Measurements from ENCODE around the gene ATP1B2.
A peak's percentile ranks its signal among the peaks of the same experiment; 100 is the strongest.
"Not testable (repeated sequence)": the region's sequence is repeated elsewhere in the genome, so short reads cannot be mapped to it uniquely, and the experiment has no call there.

The ATP1B2 gene

GRCh38 chr17:7650509-7651096, at the start of gene ATP1B2:
TSS of gene ATP1B2 (plus strand) at chr17:7650926. CDS start at chr17:7651519, 593 bp downstream.
- peaks cover 44% of the 10 kb centered on the region for H3K4me1 Mint-ChIP-seq (ENCODE audit: low read depth)
- H3K4me3 Mint-ChIP-seq = peak within 1 kb of the TSS; percentile 80
- H3K27me3 Mint-ChIP-seq = peaks cover 66% of the 10 kb centered on the region
- H3K27ac Mint-ChIP-seq = no peak within 1 kb of the TSS
- no peaks in the 10 kb centered on the region for H3K36me3 Mint-ChIP-seq (ENCODE audit: low read depth)
- no peaks in the 10 kb centered on the region for H3K9me3 Mint-ChIP-seq
- intact Hi-C loops (cut with micrococcal nuclease) = no loop called here

GRCh38 chr17:7606280-7606679, 44.4 kb upstream of the ATP1B2 start:
- no peaks in the 10 kb centered on the region for H3K27me3 Mint-ChIP-seq
- H3K4me1 Mint-ChIP-seq (ENCODE audit: low read depth) = peaks cover 23% of the 10 kb centered on the region
- no peak overlapping the region for H3K27ac Mint-ChIP-seq
- H3K9me3 Mint-ChIP-seq = no peaks in the 10 kb centered on the region
- H3K36me3 Mint-ChIP-seq (ENCODE audit: low read depth) = peaks cover 76% of the 10 kb centered on the region
- H3K4me3 Mint-ChIP-seq = no peak overlapping the region
- intact Hi-C loops (cut with micrococcal nuclease) = no loop called here

GRCh38 chr17:7610641-7611040, 40.1 kb upstream of the ATP1B2 start:
- peaks cover 58% of the 10 kb centered on the region for H3K36me3 Mint-ChIP-seq (ENCODE audit: low read depth)
- H3K27me3 Mint-ChIP-seq = no peaks in the 10 kb centered on the region
- H3K4me3 Mint-ChIP-seq = no peak overlapping the region
- H3K4me1 Mint-ChIP-seq (ENCODE audit: low read depth) = peaks cover 52% of the 10 kb centered on the region
- intact Hi-C loops (cut with micrococcal nuclease) = no loop called here
- H3K27ac Mint-ChIP-seq = no peak overlapping the region
- no peaks in the 10 kb centered on the region for H3K9me3 Mint-ChIP-seq

- Mint-ChIP-seq H3K4me1 (ENCODE audit: low read depth) (peaks cover 47% of the 10 kb centered on the region), H3K4me3 (peak overlapping the region; percentile 55), H3K9me3 (no peaks in the 10 kb centered on the region), H3K27me3 (no peaks in the 10 kb centered on the region), H3K36me3 (ENCODE audit: low read depth) (peaks cover 48% of the 10 kb centered on the region), H3K27ac (peak overlapping the region; percentile 28)
- intact Hi-C loops (cut with micrococcal nuclease) = no loop called here
Observed at GRCh38 chr17:7611635-7612293, 39.0 kb upstream of the ATP1B2 start.

GRCh38 chr17:7612294-7612640, 38.5 kb upstream of the ATP1B2 start:
- peaks cover 47% of the 10 kb centered on the region for H3K4me1 Mint-ChIP-seq (ENCODE audit: low read depth)
- intact Hi-C loops (cut with micrococcal nuclease) = no loop called here
- H3K36me3 Mint-ChIP-seq (ENCODE audit: low read depth) = peaks cover 48% of the 10 kb centered on the region
- H3K9me3 Mint-ChIP-seq = no peaks in the 10 kb centered on the region
- peak overlapping the region; percentile 28 for H3K27ac Mint-ChIP-seq
- H3K4me3 Mint-ChIP-seq = peak overlapping the region; percentile 55
- H3K27me3 Mint-ChIP-seq = no peaks in the 10 kb centered on the region

- peaks cover 52% of the 10 kb centered on the region for H3K4me1 Mint-ChIP-seq (ENCODE audit: low read depth)
- peak overlapping the region; percentile 80 for H3K27ac Mint-ChIP-seq
- H3K36me3 Mint-ChIP-seq (ENCODE audit: low read depth) = peaks cover 41% of the 10 kb centered on the region
- H3K27me3 Mint-ChIP-seq = no peaks in the 10 kb centered on the region
- intact Hi-C loops (cut with micrococcal nuclease) = no loop called here
- H3K4me3 Mint-ChIP-seq = peak overlapping the region; percentile 92
- H3K9me3 Mint-ChIP-seq = no peaks in the 10 kb centered on the region
Observed at GRCh38 chr17:7613769-7614424, 36.8 kb upstream of the ATP1B2 start.

- intact Hi-C loops (cut with micrococcal nuclease) = loop anchor here (1.0 kb wide), 1 partner anchor 13 kb away; the partner anchor contains the start of gene SAT2
- no peaks in the 10 kb centered on the region for H3K9me3 Mint-ChIP-seq
- peaks cover 37% of the 10 kb centered on the region for H3K36me3 Mint-ChIP-seq (ENCODE audit: low read depth)
- peaks cover 47% of the 10 kb centered on the region for H3K4me1 Mint-ChIP-seq (ENCODE audit: low read depth)
- peak within 1 kb of the TSS; percentile 80 for H3K27ac Mint-ChIP-seq
- H3K27me3 Mint-ChIP-seq = no peaks in the 10 kb centered on the region
- peak within 1 kb of the TSS; percentile 92 for H3K4me3 Mint-ChIP-seq
Observed at GRCh38 chr17:7614425-7615264, 36.1 kb upstream of the ATP1B2 start, which contains the start of gene FXR2. TSS of gene FXR2 (minus strand) at chr17:7614897. CDS start at chr17:7614532, 365 bp downstream.

- Mint-ChIP-seq H3K27me3 (no peaks in the 10 kb centered on the region), H3K4me3 (peak overlapping the region; percentile 92), H3K36me3 (ENCODE audit: low read depth) (peaks cover 35% of the 10 kb centered on the region), H3K4me1 (ENCODE audit: low read depth) (peaks cover 43% of the 10 kb centered on the region), H3K9me3 (no peaks in the 10 kb centered on the region), H3K27ac (peak overlapping the region; percentile 80)
- intact Hi-C loops (cut with micrococcal nuclease) = loop anchor here (1.0 kb wide), 1 partner anchor 12 kb away; the partner anchor contains the start of gene SAT2
Observed at GRCh38 chr17:7615265-7615747, 35.4 kb upstream of the ATP1B2 start.

- H3K27ac Mint-ChIP-seq = no peak overlapping the region
- no peak overlapping the region for H3K4me3 Mint-ChIP-seq
- H3K9me3 Mint-ChIP-seq = no peaks in the 10 kb centered on the region
- peaks cover 14% of the 10 kb centered on the region for H3K36me3 Mint-ChIP-seq (ENCODE audit: low read depth)
- intact Hi-C loops (cut with micrococcal nuclease) = no loop called here
- peaks cover 11% of the 10 kb centered on the region for H3K4me1 Mint-ChIP-seq (ENCODE audit: low read depth)
- H3K27me3 Mint-ChIP-seq = no peaks in the 10 kb centered on the region
Observed at GRCh38 chr17:7618608-7619007, 32.1 kb upstream of the ATP1B2 start.

- Mint-ChIP-seq H3K27me3 (no peaks in the 10 kb centered on the region), H3K4me1 (ENCODE audit: low read depth) (peaks cover 9% of the 10 kb centered on the region), H3K36me3 (ENCODE audit: low read depth) (peaks cover 16% of the 10 kb centered on the region), H3K27ac (no peak overlapping the region), H3K4me3 (no peak overlapping the region), H3K9me3 (no peaks in the 10 kb centered on the region)
- intact Hi-C loops (cut with micrococcal nuclease) = no loop called here
Observed at GRCh38 chr17:7620835-7621234, 29.9 kb upstream of the ATP1B2 start.

- peaks cover 18% of the 10 kb centered on the region for H3K4me1 Mint-ChIP-seq (ENCODE audit: low read depth)
- no peak overlapping the region for H3K4me3 Mint-ChIP-seq
- peaks cover 33% of the 10 kb centered on the region for H3K36me3 Mint-ChIP-seq (ENCODE audit: low read depth)
- no peaks in the 10 kb centered on the region for H3K9me3 Mint-ChIP-seq
- no peaks in the 10 kb centered on the region for H3K27me3 Mint-ChIP-seq
- H3K27ac Mint-ChIP-seq = no peak overlapping the region
- intact Hi-C loops (cut with micrococcal nuclease) = no loop called here
Observed at GRCh38 chr17:7623661-7624060, 27.1 kb upstream of the ATP1B2 start.

- peaks cover 17% of the 10 kb centered on the region for H3K4me1 Mint-ChIP-seq (ENCODE audit: low read depth)
- H3K36me3 Mint-ChIP-seq (ENCODE audit: low read depth) = peaks cover 33% of the 10 kb centered on the region
- intact Hi-C loops (cut with micrococcal nuclease) = loop anchor here (2.0 kb wide), 1 partner anchor 63 kb away; the partner anchor contains the start of gene WRAP53
- H3K27me3 Mint-ChIP-seq, H3K4me3 Mint-ChIP-seq, H3K9me3 Mint-ChIP-seq: not testable (repeated sequence)
- H3K27ac Mint-ChIP-seq = peak overlapping the region; percentile 96
Observed at GRCh38 chr17:7625749-7626148, 25.0 kb upstream of the ATP1B2 start.

- H3K27ac Mint-ChIP-seq = peak overlapping the region; percentile 96
- intact Hi-C loops (cut with micrococcal nuclease) = loop anchor here (2.0 kb wide), 1 partner anchor 62 kb away; the partner anchor contains the start of gene WRAP53
Observed at GRCh38 chr17:7626307-7626706, 24.4 kb upstream of the ATP1B2 start.

More at GRCh38 chr17:7626307-7626706, 24.4 kb upstream of the ATP1B2 start:
- Mint-ChIP-seq H3K36me3 (ENCODE audit: low read depth) (peaks cover 33% of the 10 kb centered on the region), H3K4me3 (peak overlapping the region; percentile 92), H3K27me3 (no peaks in the 10 kb centered on the region), H3K9me3 (no peaks in the 10 kb centered on the region), H3K4me1 (ENCODE audit: low read depth) (peaks cover 17% of the 10 kb centered on the region)

Measured in dendritic cell treated with granulocyte-macrophage colony-stimulating factor and Interleukin-4, amounts not matched to agents 40 ng/mL and 50 ng/mL, for 4 days (primary cell).